ENCODE measurements around the gene SFTPD.
A peak's percentile ranks its signal among the peaks of the same experiment; 100 is the strongest.
"Not testable (repeated sequence)": the region's sequence is repeated elsewhere in the genome, so short reads cannot be mapped to it uniquely, and the experiment has no call there.

The SFTPD gene

GRCh38 chr10:79948976-79949722 lies at the start of gene SFTPD:
SFTPD (minus strand) TSS chr10:79949105; CDS start chr10:79946659, 2,446 bp downstream.
- Histone ChIP-seq H3K27me3 (ENCODE audit: control insufficient read depth, insufficient read depth, low read length) (no peaks in the 10 kb centered on the region), H3K4me3 (ENCODE audit: low read depth, low read length) (no peak within 1 kb of the TSS), H3K9ac (ENCODE audit: low read depth, low read length) (no peak within 1 kb of the TSS), H3K9me3 (ENCODE audit: control insufficient read depth, insufficient read depth, low read length) (no peaks in the 10 kb centered on the region), H3K36me3 (ENCODE audit: control insufficient read depth, insufficient read depth, low read length) (no peaks in the 10 kb centered on the region), H3K4me1 (ENCODE audit: control insufficient read depth, insufficient read depth, low read length) (no peaks in the 10 kb centered on the region)

- Histone ChIP-seq H3K36me3 (ENCODE audit: control insufficient read depth, insufficient read depth, low read length) (no peaks in the 10 kb centered on the region), H3K9me3 (ENCODE audit: control insufficient read depth, insufficient read depth, low read length) (no peaks in the 10 kb centered on the region), H3K4me3 (ENCODE audit: low read depth, low read length) (no peak overlapping the region), H3K27me3 (ENCODE audit: control insufficient read depth, insufficient read depth, low read length) (peaks cover 3% of the 10 kb centered on the region), H3K9ac (ENCODE audit: low read depth, low read length) (no peak overlapping the region), H3K4me1 (ENCODE audit: control insufficient read depth, insufficient read depth, low read length) (no peaks in the 10 kb centered on the region)
Measured at GRCh38 chr10:79995979-79996634, 47.2 kb upstream of the SFTPD start.

DNA sequence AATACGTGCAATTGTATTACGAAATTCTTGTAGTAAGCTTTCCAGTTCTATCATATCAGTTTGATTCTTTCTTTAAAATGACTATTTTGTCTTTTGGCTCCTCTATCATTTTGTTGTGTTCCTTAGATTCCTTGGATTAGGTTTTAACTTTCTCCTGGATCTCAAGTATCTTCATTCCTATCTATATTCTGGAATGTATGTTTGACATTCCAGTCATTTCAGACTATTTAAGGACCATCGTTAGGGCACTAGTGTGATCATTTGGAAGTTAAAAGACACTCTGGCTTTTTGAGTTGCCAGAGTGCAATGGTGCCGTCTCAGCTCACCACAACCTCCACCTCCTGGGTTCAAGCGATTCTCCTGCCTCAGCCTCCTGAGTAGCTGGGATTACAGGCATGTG lies 45.7 kb upstream of the SFTPD start:
- Histone ChIP-seq H3K4me3 (ENCODE audit: low read depth, low read length) (no peak overlapping the region), H3K36me3 (ENCODE audit: control insufficient read depth, insufficient read depth, low read length) (no peaks in the 10 kb centered on the region), H3K9ac (ENCODE audit: low read depth, low read length) (no peak overlapping the region), H3K9me3 (ENCODE audit: control insufficient read depth, insufficient read depth, low read length) (no peaks in the 10 kb centered on the region), H3K4me1 (ENCODE audit: control insufficient read depth, insufficient read depth, low read length) (no peaks in the 10 kb centered on the region), H3K27me3 (ENCODE audit: control insufficient read depth, insufficient read depth, low read length) (peaks cover 3% of the 10 kb centered on the region)

- H3K4me3 ChIP-seq (ENCODE audit: low read depth, low read length); H3K27me3 ChIP-seq (ENCODE audit: control insufficient read depth, insufficient read depth, low read length); H3K9me3 ChIP-seq (ENCODE audit: control insufficient read depth, insufficient read depth, low read length); H3K9ac ChIP-seq (ENCODE audit: low read depth, low read length); H3K36me3 ChIP-seq (ENCODE audit: control insufficient read depth, insufficient read depth, low read length); H3K4me1 ChIP-seq (ENCODE audit: control insufficient read depth, insufficient read depth, low read length): not testable (repeated sequence)
Measured at GRCh38 chr10:79988199-79988598, 39.3 kb upstream of the SFTPD start.

GRCh38 chr10:79986661-79987060 lies 37.8 kb upstream of the SFTPD start:
- peaks cover 13% of the 10 kb centered on the region for H3K27me3 ChIP-seq (ENCODE audit: control insufficient read depth, insufficient read depth, low read length)
- not testable (repeated sequence) for H3K36me3 ChIP-seq (ENCODE audit: control insufficient read depth, insufficient read depth, low read length); H3K4me1 ChIP-seq (ENCODE audit: control insufficient read depth, insufficient read depth, low read length); H3K4me3 ChIP-seq (ENCODE audit: low read depth, low read length); H3K9ac ChIP-seq (ENCODE audit: low read depth, low read length); H3K9me3 ChIP-seq (ENCODE audit: control insufficient read depth, insufficient read depth, low read length)

- H3K36me3 ChIP-seq (ENCODE audit: control insufficient read depth, insufficient read depth, low read length), result no peaks in the 10 kb centered on the region
- H3K4me1 ChIP-seq (ENCODE audit: control insufficient read depth, insufficient read depth, low read length), result no peaks in the 10 kb centered on the region
- H3K27me3 ChIP-seq (ENCODE audit: control insufficient read depth, insufficient read depth, low read length), result peaks cover 16% of the 10 kb centered on the region
- H3K9me3 ChIP-seq (ENCODE audit: control insufficient read depth, insufficient read depth, low read length), result no peaks in the 10 kb centered on the region
- no peak overlapping the region for H3K9ac ChIP-seq (ENCODE audit: low read depth, low read length)
- H3K4me3 ChIP-seq (ENCODE audit: low read depth, low read length), result no peak overlapping the region
Measured at GRCh38 chr10:79985481-79986072, 36.7 kb upstream of the SFTPD start.

DNA sequence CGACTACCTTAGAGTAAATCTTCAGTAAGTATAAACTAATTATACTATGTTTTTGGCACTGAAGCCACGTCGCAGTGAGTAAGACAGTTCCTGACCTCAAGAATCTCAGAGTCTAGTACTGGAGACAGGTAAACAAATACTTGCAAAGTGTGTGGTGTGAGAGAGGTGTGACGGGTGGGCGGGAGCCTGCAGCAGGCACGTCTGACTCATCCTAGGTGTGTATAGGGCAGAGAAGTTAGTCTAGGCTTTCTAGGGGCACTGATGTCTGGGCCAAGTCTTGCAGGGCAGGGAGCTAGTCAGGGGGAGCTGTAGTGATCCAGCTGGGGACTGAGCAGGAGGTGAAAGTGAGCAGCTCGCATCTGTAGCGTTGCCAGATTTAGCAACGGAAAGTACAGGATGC lies 35.9 kb upstream of the SFTPD start:
- H3K36me3 ChIP-seq (ENCODE audit: control insufficient read depth, insufficient read depth, low read length), result no peaks in the 10 kb centered on the region
- no peaks in the 10 kb centered on the region for H3K4me1 ChIP-seq (ENCODE audit: control insufficient read depth, insufficient read depth, low read length)
- H3K27me3 ChIP-seq (ENCODE audit: control insufficient read depth, insufficient read depth, low read length), result peaks cover 23% of the 10 kb centered on the region
- H3K9ac ChIP-seq (ENCODE audit: low read depth, low read length), result no peak overlapping the region
- H3K4me3 ChIP-seq (ENCODE audit: low read depth, low read length), result no peak overlapping the region
- H3K9me3 ChIP-seq (ENCODE audit: control insufficient read depth, insufficient read depth, low read length), result no peaks in the 10 kb centered on the region

- Histone ChIP-seq H3K36me3 (ENCODE audit: control insufficient read depth, insufficient read depth, low read length) (no peaks in the 10 kb centered on the region), H3K4me3 (ENCODE audit: low read depth, low read length) (no peak overlapping the region), H3K4me1 (ENCODE audit: control insufficient read depth, insufficient read depth, low read length) (no peaks in the 10 kb centered on the region), H3K9me3 (ENCODE audit: control insufficient read depth, insufficient read depth, low read length) (no peaks in the 10 kb centered on the region), H3K27me3 (ENCODE audit: control insufficient read depth, insufficient read depth, low read length) (peaks cover 25% of the 10 kb centered on the region), H3K9ac (ENCODE audit: low read depth, low read length) (no peak overlapping the region)
Measured at GRCh38 chr10:79983286-79983909, 34.5 kb upstream of the SFTPD start.

- H3K36me3 ChIP-seq (ENCODE audit: control insufficient read depth, insufficient read depth, low read length), result no peaks in the 10 kb centered on the region
- H3K27me3 ChIP-seq (ENCODE audit: control insufficient read depth, insufficient read depth, low read length), result peaks cover 25% of the 10 kb centered on the region
- H3K9ac ChIP-seq (ENCODE audit: low read depth, low read length), result no peak overlapping the region
- peak overlapping the region; percentile 75 for H3K4me3 ChIP-seq (ENCODE audit: low read depth, low read length)
- H3K9me3 ChIP-seq (ENCODE audit: control insufficient read depth, insufficient read depth, low read length), result no peaks in the 10 kb centered on the region
- H3K4me1 ChIP-seq (ENCODE audit: control insufficient read depth, insufficient read depth, low read length), result no peaks in the 10 kb centered on the region
Measured at GRCh38 chr10:79982861-79983260, 34.0 kb upstream of the SFTPD start.

GRCh38 chr10:79982362-79982800 lies 33.5 kb upstream of the SFTPD start:
- Histone ChIP-seq H3K4me1 (ENCODE audit: control insufficient read depth, insufficient read depth, low read length) (no peaks in the 10 kb centered on the region), H3K36me3 (ENCODE audit: control insufficient read depth, insufficient read depth, low read length) (no peaks in the 10 kb centered on the region), H3K4me3 (ENCODE audit: low read depth, low read length) (peak overlapping the region; percentile 75), H3K9me3 (ENCODE audit: control insufficient read depth, insufficient read depth, low read length) (no peaks in the 10 kb centered on the region), H3K9ac (ENCODE audit: low read depth, low read length) (no peak overlapping the region), H3K27me3 (ENCODE audit: control insufficient read depth, insufficient read depth, low read length) (peaks cover 25% of the 10 kb centered on the region)

- Histone ChIP-seq H3K4me1 (ENCODE audit: control insufficient read depth, insufficient read depth, low read length) (no peaks in the 10 kb centered on the region), H3K9me3 (ENCODE audit: control insufficient read depth, insufficient read depth, low read length) (no peaks in the 10 kb centered on the region), H3K27me3 (ENCODE audit: control insufficient read depth, insufficient read depth, low read length) (peaks cover 25% of the 10 kb centered on the region), H3K4me3 (ENCODE audit: low read depth, low read length) (peak overlapping the region; percentile 75), H3K9ac (ENCODE audit: low read depth, low read length) (peak overlapping the region; percentile 47), H3K36me3 (ENCODE audit: control insufficient read depth, insufficient read depth, low read length) (no peaks in the 10 kb centered on the region)
Measured at GRCh38 chr10:79981450-79982361, 32.8 kb upstream of the SFTPD start.

Measured in iPS-15b (cell line).